HL-60/S4 (cell line): Measurements from ENCODE around the gene POU5F2.

ENCODE experiments used
- in situ Hi-C: fragments of 300-500 bp; cut with MboI; formaldehyde crosslinking; loops from 2 replicates; pipeline ENCODE4 v1.14.3; 2022; ENCODE audit warnings: low sequenced_read_pairs

The POU5F2 gene, protein sequence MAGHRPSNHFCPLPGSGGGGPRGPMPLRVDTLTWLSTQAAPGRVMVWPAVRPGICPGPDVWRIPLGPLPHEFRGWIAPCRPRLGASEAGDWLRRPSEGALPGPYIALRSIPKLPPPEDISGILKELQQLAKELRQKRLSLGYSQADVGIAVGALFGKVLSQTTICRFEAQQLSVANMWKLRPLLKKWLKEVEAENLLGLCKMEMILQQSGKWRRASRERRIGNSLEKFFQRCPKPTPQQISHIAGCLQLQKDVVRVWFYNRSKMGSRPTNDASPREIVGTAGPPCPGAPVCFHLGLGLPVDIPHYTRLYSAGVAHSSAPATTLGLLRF

DNA sequence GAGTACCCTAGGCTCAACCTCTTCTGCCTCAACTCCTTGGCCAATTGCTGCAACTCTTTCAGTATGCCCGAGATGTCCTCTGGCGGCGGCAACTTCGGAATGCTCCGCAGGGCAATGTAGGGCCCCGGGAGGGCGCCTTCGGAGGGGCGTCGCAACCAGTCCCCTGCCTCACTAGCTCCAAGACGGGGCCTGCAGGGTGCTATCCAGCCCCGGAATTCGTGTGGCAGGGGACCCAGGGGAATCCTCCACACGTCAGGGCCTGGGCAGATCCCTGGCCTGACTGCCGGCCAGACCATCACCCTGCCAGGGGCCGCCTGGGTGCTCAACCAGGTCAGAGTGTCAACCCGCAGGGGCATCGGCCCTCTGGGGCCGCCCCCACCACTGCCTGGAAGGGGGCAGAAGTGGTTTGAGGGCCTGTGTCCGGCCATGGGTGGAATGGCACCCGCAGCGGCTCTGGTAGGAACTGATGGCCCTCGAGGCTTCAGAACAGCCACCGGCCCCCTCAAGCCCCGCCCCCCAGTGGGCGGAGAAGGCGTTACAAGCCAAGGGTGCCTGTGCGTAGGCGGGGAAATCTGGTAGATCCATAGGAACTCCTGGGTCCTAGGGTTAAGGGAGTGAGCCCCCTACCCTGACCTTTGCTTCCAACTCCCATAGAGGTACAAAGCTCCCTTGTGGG is at the start of gene POU5F2:
POU5F2 (minus strand) TSS at position 465 of the 676 bp plus-strand sequence; CDS start at position 428, 37 bp downstream.
- in situ Hi-C loops = no loop called here

DNA sequence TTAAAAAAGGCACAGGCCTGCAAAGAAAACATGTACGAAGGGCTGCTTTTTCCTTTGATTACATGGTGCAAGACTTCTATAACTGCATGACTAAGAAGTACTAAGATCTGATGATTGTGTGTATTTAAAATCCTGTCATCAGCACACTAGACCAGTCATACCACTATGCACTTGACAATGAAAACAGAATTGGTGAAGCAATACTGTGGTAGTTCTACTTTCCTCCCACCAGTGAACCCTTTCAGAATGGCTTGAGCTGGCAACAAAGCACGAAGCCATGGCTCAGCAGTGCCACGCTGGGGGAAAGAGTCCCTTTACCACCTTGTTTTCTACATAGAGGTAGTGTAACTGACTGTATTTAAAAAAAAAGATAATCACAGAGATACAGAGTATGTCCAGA is 49.0 kb upstream of the POU5F2 start:
- in situ Hi-C loops = no loop called here

DNA sequence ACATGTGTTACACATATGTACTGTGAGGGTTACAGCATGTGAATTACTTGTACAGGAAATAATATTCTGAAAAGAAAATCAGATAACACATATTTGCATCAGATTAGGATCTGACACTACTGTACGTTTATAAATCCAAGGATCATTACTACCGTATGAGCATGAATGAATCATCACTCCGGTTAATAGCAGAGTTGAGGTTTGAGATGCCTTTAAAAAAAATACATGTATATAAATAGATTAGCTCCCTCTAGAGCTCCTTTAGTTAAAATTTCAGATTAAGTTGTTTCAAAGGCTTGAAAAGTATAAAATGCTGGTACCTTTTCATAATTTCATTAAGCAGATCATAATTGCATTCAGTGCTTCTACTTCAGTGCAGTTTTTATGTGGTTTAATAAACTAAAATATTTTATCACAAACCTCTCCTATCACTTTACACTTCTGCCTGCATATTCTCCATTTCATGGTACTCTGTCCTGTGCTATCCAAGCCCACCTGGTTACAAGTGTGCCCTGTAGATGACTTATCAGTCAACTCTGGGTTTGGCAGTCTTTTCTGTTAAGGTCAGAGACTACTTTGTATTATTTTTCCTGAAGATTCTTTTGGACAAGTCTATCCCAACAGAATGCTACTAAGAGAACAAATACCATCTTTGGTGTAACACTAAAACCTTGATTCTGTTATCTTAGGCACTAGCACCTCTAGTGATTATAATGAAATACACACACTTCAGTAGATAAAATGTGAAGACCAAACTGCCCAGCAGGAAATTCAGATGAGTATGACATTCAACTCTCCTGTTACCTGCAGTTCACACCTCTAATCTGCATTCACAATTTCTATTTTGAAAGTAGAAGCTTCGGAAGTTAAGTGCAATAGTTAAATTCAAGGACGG is 48.0 kb upstream of the POU5F2 start:
- in situ Hi-C loops = no loop called here

- in situ Hi-C loops = no loop called here
Observed at GRCh38 chr5:93787598-93787997, 46.2 kb upstream of the POU5F2 start.

DNA sequence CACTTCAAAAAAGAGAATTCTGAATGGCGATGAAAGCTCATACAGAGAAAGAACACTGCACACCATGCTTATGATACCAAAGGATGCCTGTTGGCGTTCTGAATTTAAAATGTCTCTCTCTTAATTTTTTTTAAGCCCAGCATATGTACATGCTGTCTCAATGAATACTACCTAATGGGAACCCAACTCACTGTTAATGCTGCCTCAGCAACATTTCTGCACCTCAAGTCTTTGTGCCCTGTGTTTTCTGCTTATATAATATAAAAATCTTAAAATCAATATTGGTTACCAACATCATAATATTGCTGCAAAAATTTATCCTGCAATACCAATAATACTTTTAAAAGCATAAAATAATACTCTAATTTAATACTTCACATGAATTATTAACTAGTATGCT is 44.1 kb upstream of the POU5F2 start:
- in situ Hi-C loops = no loop called here

GRCh38 chr5:93782978-93783377 is 41.6 kb upstream of the POU5F2 start:
- in situ Hi-C loops = no loop called here

GRCh38 chr5:93777620-93778019 is 36.2 kb upstream of the POU5F2 start:
- in situ Hi-C loops = no loop called here

GRCh38 chr5:93756372-93756771 is 15.0 kb upstream of the POU5F2 start:
- in situ Hi-C loops = no loop called here

GRCh38 chr5:93755716-93756115 is 14.3 kb upstream of the POU5F2 start:
- in situ Hi-C loops = no loop called here

GRCh38 chr5:93748875-93749397 is 7.5 kb upstream of the POU5F2 start:
- in situ Hi-C loops = no loop called here

- in situ Hi-C loops = no loop called here
Observed at GRCh38 chr5:93746406-93747056, 5.1 kb upstream of the POU5F2 start.

DNA sequence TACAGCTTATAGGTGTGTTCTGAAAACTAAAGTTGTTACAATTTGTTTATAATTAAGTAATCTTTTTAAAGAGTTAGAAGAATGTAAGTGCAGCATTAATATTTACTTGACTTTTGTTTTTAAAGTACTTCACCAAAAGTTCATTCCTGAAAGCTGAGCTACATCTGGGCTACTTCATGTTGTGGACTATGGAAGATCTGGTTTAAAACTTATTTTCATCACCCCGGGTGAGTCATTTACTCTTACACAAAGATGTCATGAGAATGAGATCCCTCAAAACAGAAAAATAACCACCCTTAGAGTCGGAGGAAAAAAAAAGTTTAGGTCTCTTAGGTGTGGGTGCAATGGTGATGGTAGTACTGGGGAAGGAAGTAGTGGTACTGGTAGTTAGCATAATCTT is 5.1 kb downstream of the POU5F2 start:
- in situ Hi-C loops = no loop called here

DNA sequence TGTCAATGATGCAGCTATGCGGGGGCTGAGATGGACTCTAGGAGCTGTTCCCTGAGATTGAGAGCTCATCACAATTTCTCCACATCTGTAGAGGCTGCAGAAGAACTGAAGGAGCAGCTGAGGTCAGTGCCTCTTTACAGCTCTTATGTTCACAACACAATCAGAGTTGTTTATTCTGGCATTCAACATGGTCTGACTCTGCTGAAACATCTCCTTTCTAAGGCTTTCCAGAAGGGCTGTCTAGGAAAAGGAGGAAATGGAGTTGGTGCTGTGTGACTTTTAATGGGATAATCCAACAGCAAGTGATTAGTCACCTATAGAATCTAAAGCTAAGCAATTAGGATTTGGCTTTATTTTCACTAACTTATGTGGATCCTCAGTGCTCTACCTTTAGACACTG is 6.0 kb downstream of the POU5F2 start:
- in situ Hi-C loops = no loop called here

DNA sequence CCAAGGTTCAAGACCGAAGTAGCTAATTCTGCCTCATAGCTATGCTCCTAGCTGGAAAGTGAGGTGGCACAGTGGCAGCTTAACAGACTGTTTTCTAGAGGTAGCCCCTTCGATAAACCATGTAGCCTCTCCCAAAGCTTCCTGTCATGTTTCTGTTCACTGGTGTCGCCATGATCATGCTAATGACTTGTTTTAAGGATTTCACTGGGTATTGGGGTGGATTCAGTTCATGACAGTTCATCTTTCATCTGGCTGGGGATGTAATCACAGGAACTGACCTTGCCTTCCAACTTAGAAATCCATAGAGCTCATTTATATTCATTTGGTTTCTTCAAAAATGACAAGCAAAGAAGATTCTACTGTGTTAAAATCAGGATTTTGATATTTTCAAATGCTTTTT is 9.4 kb downstream of the POU5F2 start:
- in situ Hi-C loops = no loop called here

DNA sequence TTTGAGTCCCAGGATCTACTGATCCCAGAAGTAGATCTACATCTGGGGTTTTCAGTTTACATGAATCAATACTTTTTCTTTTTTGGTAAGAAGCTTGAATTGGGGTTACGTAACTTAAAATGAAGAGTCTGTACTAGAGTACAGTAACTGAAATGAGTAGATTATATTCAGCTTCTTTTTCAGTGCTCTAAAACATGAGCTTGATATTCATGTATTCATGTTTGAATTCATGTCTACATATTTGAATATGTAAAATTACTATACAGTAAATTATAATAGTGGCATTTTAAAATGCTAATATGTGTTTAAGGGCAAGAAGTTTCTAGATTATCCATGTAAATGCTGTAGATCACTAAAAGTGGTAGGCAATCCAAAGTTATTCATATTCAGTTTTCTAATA is 14.8 kb downstream of the POU5F2 start:
- in situ Hi-C loops = no loop called here

DNA sequence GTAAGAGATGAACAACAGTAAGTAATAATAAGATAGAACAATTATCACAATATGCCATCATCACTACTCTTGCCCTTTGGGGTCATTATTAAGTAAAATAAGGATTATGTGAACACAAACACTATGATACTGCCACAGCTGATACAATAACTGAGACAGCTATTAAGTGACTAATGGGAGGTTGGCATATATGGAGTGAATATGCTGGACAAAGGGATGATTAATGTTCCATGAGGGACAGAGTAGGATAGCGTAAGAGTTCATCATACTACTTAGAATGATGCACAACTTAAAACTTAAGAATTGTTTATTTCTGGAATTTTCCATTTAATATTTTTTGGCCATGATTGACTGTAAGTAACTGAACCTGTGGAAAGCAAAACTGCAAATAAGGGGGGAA is 16.6 kb downstream of the POU5F2 start:
- in situ Hi-C loops = no loop called here

GRCh38 chr5:93723681-93724080 is 17.7 kb downstream of the POU5F2 start:
- in situ Hi-C loops = no loop called here

DNA sequence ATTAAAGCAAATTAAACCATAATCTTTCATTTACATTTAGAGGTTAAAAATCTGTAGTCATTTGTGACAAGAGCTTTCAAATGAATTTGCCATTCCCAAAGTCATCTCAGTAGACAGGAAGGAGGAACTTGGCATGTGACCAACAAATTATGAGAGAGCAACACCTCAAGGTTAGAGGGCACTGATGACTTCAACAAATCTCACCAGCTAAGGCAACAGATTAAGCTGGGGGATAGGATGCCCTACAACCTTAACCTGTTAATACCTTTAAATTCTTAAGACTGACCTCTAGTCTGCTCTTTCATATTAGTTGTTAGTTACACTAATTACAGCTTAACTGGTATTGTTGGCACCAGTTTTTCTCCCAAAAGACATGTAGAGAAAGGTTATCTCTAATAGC is 18.4 kb downstream of the POU5F2 start:
- in situ Hi-C loops = no loop called here

- in situ Hi-C loops = no loop called here
Observed at GRCh38 chr5:93722588-93722987, 18.8 kb downstream of the POU5F2 start.

- in situ Hi-C loops = no loop called here
Observed at GRCh38 chr5:93721511-93721910, 19.9 kb downstream of the POU5F2 start.

DNA sequence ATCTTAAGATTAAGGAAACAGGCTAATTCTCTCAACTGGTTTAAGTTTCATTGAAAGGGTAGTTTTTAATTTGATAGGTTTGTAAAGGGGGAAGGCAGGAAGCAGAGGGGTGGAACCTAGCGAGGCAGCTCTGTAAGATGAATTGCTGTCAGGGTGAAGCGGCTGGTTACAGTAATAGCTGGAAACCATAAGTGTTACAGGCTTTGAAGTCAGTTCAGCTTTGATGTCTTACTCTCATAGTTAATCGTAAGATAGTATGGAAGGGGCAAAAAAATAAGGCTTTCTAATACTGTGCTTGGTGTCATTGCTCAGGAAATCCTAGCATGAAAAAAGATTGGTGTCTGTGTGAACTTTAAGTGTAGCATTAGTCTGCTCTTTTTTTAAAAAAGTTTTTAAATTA is 20.3 kb downstream of the POU5F2 start:
- in situ Hi-C loops = no loop called here
